OCI-M2 (cell line): Measurements from ENCODE around the gene TLR2.

Source experiments
- DNase-seq: peaks from one replicate; lab custom pipeline; 2025; ENCODE audit not compliant: unreplicated experiment; lab: John Stamatoyannopoulos, UW

Gene TLR2

DNA sequence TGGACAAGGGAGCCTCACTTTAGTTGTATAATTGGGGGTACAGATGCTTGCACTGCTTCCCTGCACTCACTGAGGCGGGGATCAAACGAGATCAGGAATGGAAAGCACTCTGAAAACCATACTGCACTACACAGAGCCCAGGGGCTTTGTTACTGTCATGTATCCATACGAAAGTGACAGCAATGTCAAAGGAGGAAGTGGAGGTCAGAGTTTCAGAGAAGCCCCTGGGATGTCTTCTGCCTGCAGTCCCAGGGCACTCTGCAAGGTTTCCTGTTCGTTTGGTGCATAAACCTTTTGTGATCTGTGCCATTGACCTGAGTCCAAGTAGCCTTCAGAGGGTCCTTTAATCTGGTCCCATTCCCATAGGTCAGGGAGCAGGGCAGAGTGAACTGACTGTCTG lies 44.6 kb downstream of the TLR2 start:
- no peak for DNase-seq

DNA sequence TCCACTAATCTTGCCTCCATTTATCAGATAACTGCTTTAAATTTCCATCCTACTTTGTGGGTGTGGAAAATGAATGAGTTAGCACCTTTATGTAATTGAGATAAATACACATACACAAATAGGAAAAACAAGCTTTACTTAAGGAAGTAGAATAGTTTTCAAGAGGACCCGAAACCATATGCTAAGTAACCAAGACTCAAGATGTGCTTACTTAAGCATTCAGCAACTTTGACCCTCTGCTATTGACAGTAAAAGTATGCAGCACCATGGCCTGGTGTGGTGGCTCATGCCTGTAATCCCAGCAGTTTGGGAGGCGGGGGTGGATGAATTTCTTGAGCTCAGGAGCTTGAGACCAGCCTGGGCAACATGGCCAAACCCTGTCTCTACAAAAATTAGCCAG lies 45.8 kb downstream of the TLR2 start:
- DNase-seq: no peak

GRCh38 chr4:153731239-153731638 lies 47.2 kb downstream of the TLR2 start:
- DNase-seq: no peak

GRCh38 chr4:153733751-153734448 lies 49.8 kb downstream of the TLR2 start:
- DNase-seq: no peak

DNA sequence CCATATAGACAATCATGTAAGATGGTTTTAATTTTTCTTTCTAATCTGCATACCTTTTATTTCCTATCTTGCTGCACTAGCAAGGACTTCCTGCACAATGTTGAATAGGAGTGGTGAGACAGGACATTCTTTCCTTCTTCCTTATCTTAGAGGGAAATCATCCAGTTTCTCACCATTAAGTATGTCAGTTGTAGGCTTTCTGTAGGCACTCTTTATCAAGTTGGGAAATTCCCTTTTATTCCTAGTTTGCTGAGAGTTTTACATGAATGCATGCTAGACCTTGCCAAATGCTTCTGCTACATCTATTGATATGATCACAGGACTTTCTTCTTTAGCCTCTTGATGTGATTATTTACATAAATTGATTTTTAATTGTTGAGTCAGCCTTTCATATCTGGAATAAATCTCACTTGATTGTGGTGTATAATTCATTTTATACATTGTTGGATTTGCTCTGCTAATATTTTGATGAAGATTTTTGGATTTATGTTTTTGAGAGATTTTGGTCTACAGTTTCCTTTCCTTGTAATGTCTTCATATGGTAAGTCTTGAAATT lies 51.9 kb downstream of the TLR2 start:
- DNase-seq: no peak

GRCh38 chr4:153741541-153741940 lies 57.5 kb downstream of the TLR2 start:
- DNase-seq: no peak

DNA sequence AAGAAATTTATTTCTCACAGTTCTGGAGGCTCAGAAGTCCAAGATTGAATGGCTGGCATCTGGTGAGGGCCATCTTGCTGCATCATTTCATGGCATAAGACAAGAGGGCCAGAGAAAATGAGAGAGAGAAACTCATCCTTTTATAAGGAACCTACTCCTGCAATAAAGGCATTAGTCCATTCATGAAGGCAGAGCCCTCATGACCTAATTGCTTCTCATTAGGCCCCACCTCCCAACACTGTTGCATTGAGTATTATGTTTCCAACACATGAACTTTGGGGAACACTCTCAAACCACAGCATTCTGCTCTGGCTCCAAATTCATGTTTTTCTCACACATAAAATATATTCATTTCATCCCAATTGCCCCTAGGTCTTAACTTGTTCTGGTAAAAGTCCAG lies 61.6 kb downstream of the TLR2 start:
- no peak for DNase-seq

DNA sequence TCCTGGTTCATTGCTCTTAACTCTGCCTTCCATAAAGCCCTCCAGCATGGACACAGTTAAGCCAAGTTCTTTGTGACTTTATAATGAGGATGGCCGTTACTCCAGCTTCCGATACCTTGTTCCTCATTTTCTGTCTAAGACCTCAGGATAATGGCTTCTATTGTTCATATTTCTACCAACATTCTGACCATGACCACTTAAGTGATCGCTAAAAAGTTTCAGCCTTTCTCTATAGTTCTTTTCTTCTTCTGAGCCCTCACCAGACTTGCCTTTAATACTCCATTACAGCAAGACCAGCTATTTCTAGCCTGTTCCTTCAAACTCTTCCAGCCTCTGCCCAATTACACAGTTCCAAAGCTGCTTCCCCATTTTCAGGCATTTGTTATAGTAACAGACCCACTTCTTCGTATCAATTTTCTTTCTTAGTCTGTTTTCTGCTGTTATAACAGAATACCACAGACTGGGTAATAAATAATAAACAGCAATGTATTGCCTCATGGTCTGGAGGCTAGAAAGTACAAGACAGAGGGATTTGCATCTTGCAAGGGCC lies 63.4 kb downstream of the TLR2 start:
- no peak for DNase-seq

DNA sequence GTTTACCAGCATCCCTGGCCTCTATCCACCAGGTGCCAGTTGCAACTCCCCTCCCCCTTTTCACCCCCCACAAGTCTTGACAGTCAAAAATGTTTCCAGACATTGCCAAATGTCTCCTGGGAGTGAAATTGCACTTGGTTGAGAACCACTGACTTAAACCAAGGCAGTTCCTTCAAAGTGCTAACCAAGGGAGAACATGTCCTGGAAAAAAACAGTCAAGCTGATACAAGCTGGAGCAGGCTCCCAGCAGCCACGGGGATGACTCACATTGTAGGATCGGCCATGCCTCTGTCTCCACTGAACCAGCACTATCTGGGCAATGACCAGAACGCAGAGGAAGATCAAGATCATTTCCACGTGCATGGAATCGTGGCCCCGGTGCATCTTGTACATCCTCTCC lies 64.3 kb downstream of the TLR2 start:
- no peak for DNase-seq

DNA sequence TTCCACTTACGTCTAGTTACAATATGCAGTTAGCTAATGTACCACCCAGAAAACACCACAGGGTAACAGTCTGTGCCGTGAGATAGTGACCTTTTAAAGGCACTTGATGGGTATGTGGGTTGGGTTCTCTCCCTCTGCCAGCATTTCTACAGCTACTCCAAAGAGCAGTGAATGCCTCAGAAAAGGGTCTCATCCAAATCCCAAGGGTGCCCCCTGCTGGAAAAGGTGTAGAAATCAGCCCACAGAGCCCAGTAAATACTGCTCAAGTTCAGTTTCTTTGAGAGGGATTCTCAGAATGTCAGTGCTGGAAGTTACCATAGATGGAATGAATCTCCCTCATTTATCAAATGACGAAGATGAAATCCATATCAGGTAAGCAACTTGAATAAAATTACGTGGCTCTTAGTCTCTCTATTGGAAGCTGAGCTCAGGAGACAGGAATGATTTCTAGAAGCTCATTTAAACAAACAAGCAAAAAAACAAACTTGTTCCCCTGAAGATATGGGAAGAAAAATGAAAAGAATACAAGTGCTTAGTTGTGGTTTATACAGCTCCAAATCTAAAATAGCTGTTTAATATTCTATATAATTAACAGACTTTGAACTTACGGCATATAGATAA lies 66.2 kb downstream of the TLR2 start:
- no peak for DNase-seq

GRCh38 chr4:153755186-153755585 lies 71.1 kb downstream of the TLR2 start:
- no peak for DNase-seq
